GM23338 (cell line): Measurements from ENCODE around the gene ESR1.
"Not testable (repeated sequence)": the region's sequence is repeated elsewhere in the genome, so short reads cannot be mapped to it uniquely, and the experiment has no call there.

Source experiments
- CREB1 ChIP-seq: fragments of 250-450 bp; sonication (Bioruptor Pico); IDR thresholded peaks from 2 replicates; pipeline ENCODE4 v1.5.0; 2020; ENCODE audit warnings: low read depth, mild to moderate bottlenecking, moderate library complexity
- CTCF ChIP-seq, 2 experiments: fragments of 200-600 bp in 1 of 2; sonication (generic) in 1 of 2; conservative IDR thresholded peaks; 2 replicates each; pipeline versions ENCODE4 v1.5.1 to v1.6.1; 2016 to 2017; ENCODE audit warnings: antibody characterized with exemption in 2 of 2, low read depth in 2 of 2, mild to moderate bottlenecking in 2 of 2, moderate library complexity in 1 of 2
- ETS1 ChIP-seq: IDR thresholded peaks from 2 replicates; pipeline ENCODE4 v1.6.1; 2016; ENCODE audit warnings: antibody characterized with exemption
- EZH2 ChIP-seq: fragments of 200-600 bp; sonication (generic); IDR thresholded peaks from one replicate; pipeline ENCODE4 v1.8.0; 2017; ENCODE audit warnings: antibody characterized with exemption, mild to moderate bottlenecking, low read depth; ENCODE audit not compliant: unreplicated experiment
- EZH2phosphoT487 ChIP-seq: fragments of 200-600 bp; sonication (generic); IDR thresholded peaks from one replicate; pipeline ENCODE4 v1.8.1; 2018; ENCODE audit warnings: antibody characterized with exemption; ENCODE audit not compliant: unreplicated experiment
- JUNB ChIP-seq: IDR thresholded peaks from one replicate; pipeline ENCODE4 v1.6.1; 2016; ENCODE audit warnings: antibody characterized with exemption; ENCODE audit not compliant: unreplicated experiment
- NANOG ChIP-seq: IDR thresholded peaks from 2 replicates; pipeline ENCODE4 v1.6.1; 2016; ENCODE audit warnings: antibody characterized with exemption, borderline replicate concordance
- POLR2AphosphoS5 ChIP-seq: IDR thresholded peaks from 2 replicates; pipeline ENCODE4 v1.6.1; 2016; ENCODE audit warnings: antibody characterized with exemption, low read depth
- REST ChIP-seq: IDR thresholded peaks from one replicate; pipeline ENCODE4 v1.6.1; 2018; ENCODE audit warnings: antibody characterized with exemption; ENCODE audit not compliant: unreplicated experiment
- STAT1 ChIP-seq: IDR thresholded peaks from one replicate; pipeline ENCODE4 v1.6.1; 2016; ENCODE audit warnings: antibody characterized with exemption; ENCODE audit not compliant: unreplicated experiment
- ZNF114 ChIP-seq: fragments of 250-450 bp; sonication (Bioruptor Pico); IDR thresholded peaks from 2 replicates; pipeline ENCODE4 v1.5.0; 2020; ENCODE audit warnings: mild to moderate bottlenecking, moderate library complexity

- TF ChIP-seq CTCF (conservative IDR thresholded peaks at IDR 0.05; ENCODE audit: low read depth in 2 of 2); JUNB; REST; EZH2phosphoT487; POLR2AphosphoS5; ETS1; EZH2; STAT1; CREB1 (CRISPR knock-in tag); NANOG; ZNF114: not testable (repeated sequence)
These were observed 59.9 kb downstream of the ESR1 start for GRCh38 chr6:151867361-151867869.
